Lower lobe of right lung (tissue), 2 donors: ENCODE data around the gene EFCAB12. TPM values are rescaled to one million over a fixed set of nuclear protein-coding genes. Genes with fewer than 3 reads are reported as not detected.

ENCODE experiments used
- ATAC-seq, 2 donors: fragments of 200-7000 bp; cut with Tn5 transposase; one replicate each; pipeline ENCODE4 v1.9.1; 2020 to 2022; ENCODE audit warnings: mild to moderate bottlenecking in 2 of 2, moderate library complexity in 2 of 2
- DNase-seq: peaks from one replicate; pipeline ENCODE4 v3.0.0-alpha.2; 2020
- H3K27ac ChIP-seq: fragments of 200-600 bp; one replicate; pipeline ENCODE4 v1.8.0; 2022
- H3K27me3 ChIP-seq: fragments of 200-600 bp; one replicate; pipeline ENCODE4 v1.8.0; 2022; ENCODE audit warnings: low read depth
- H3K36me3 ChIP-seq: fragments of 200-600 bp; one replicate; pipeline ENCODE4 v1.8.0; 2022; ENCODE audit warnings: mild to moderate bottlenecking
- H3K4me1 ChIP-seq: fragments of 200-600 bp; one replicate; pipeline ENCODE4 v1.8.0; 2022
- H3K4me3 ChIP-seq: fragments of 200-600 bp; one replicate; pipeline ENCODE4 v1.8.0; 2022; ENCODE audit warnings: mild to moderate bottlenecking
- H3K9me3 ChIP-seq: fragments of 200-600 bp; one replicate; pipeline ENCODE4 v1.8.0; 2022
- CTCF ChIP-seq: fragments of 200-600 bp; IDR thresholded peaks from one replicate; pipeline ENCODE4 v1.8.0; 2022; ENCODE audit warnings: antibody characterized with exemption, mild to moderate bottlenecking
- intact Hi-C: fragments of 100-400 bp; cut with DNase I; formaldehyde crosslinking; loops from one replicate; pipeline ENCODE4 v1.11.0; 2022
- total RNA-seq: library from RNA; stranded (reverse); fragmentation: NEBNext Ultra II Directional; extraction: Animal tissue kit (Norgen Biotek cat#: 25700); gene quantifications from one replicate; pipeline ENCODE4 v1.2.1, GENCODE V29; 2021
- donor health status: DM: no; HTN: yes; CAD: no; lungs with severe emphysema.

The EFCAB12 gene
- total RNA-seq, 1 donor from 2014 or later = 4.8 TPM

- ATAC-seq = no peak
- Histone ChIP-seq H3K27ac (no peak overlapping the region), H3K4me1 (peaks cover 9% of the 10 kb centered on the region), H3K36me3 (no peaks in the 10 kb centered on the region), H3K9me3 (no peaks in the 10 kb centered on the region), H3K4me3 (no peak overlapping the region), H3K27me3 (no peaks in the 10 kb centered on the region)
- intact Hi-C loops = no loop called here
- TF ChIP-seq CTCF = no peak
- no peak for DNase-seq
These were observed 75.5 kb downstream of the EFCAB12 start for GRCh38 chr3:129352650-129353588.

GRCh38 chr3:129352045-129352444 lies 76.4 kb downstream of the EFCAB12 start:
- intact Hi-C loops = no loop called here
- ATAC-seq = peak in 1 of 2 donors; percentile 12

More at GRCh38 chr3:129352045-129352444, 76.4 kb downstream of the EFCAB12 start:
- no peaks in the 10 kb centered on the region for H3K27me3 ChIP-seq
- H3K4me3 ChIP-seq = no peak overlapping the region
- no peaks in the 10 kb centered on the region for H3K36me3 ChIP-seq
- no peak overlapping the region for H3K27ac ChIP-seq
- no peak for DNase-seq
- no peak for TF ChIP-seq CTCF
- H3K4me1 ChIP-seq = peaks cover 13% of the 10 kb centered on the region
- H3K9me3 ChIP-seq = no peaks in the 10 kb centered on the region

Other genes with a start within 250 kb of the EFCAB12 start
- gene CNBP, start 244.7 kb downstream of the EFCAB12 start, total RNA-seq = 298 TPM
- gene COPG1, start 179.0 kb downstream of the EFCAB12 start, total RNA-seq = 150 TPM
- 28.1 TPM for gene HMCES, start 149.8 kb downstream of the EFCAB12 start, total RNA-seq
- 38.8 TPM for gene MBD4, start 11.3 kb upstream of the EFCAB12 start, total RNA-seq
- gene IFT122, start 11.6 kb upstream of the EFCAB12 start, total RNA-seq = 29.9 TPM
- not detected for gene RHO, start 100.0 kb upstream of the EFCAB12 start, total RNA-seq
- not detected for gene H1-8, start 114.5 kb upstream of the EFCAB12 start, total RNA-seq
- 233 TPM for gene PLXND1, start 178.0 kb upstream of the EFCAB12 start, total RNA-seq